ENCODE measurements around the gene C19orf81. TPM values are rescaled to one million over a fixed set of nuclear protein-coding genes. Genes with fewer than 3 reads are reported as not detected.

C19orf81 gene
- total RNA-seq, 1 experiment from 2014 or later: 5.0 TPM

- peak; percentile 96 for DNase-seq (ENCODE audit: low spot score)
Measured at GRCh38 chr19:50658441-50659317, 9.4 kb downstream of the C19orf81 start.

GRCh38 chr19:50659318-50660087 lies 10.3 kb downstream of the C19orf81 start:
- no peak for DNase-seq (ENCODE audit: low spot score)

GRCh38 chr19:50660088-50660366 lies 10.8 kb downstream of the C19orf81 start:
- DNase-seq (ENCODE audit: low spot score): no peak

GRCh38 chr19:50661023-50661422 lies 11.8 kb downstream of the C19orf81 start:
- no peak for DNase-seq (ENCODE audit: low spot score)

GRCh38 chr19:50661766-50662650 lies 12.8 kb downstream of the C19orf81 start:
- DNase-seq (ENCODE audit: low spot score): no peak

GRCh38 chr19:50662651-50663481 lies 13.6 kb downstream of the C19orf81 start:
- no peak for DNase-seq (ENCODE audit: low spot score)

- DNase-seq (ENCODE audit: low spot score): peak; percentile 53
Measured at GRCh38 chr19:50663482-50663790, 14.2 kb downstream of the C19orf81 start.

- no peak for DNase-seq (ENCODE audit: low spot score)
Measured at GRCh38 chr19:50664204-50664603, 15.0 kb downstream of the C19orf81 start.

- no peak for DNase-seq (ENCODE audit: low spot score)
Measured at GRCh38 chr19:50666346-50667176, 17.3 kb downstream of the C19orf81 start.

GRCh38 chr19:50667177-50667758 lies 18.0 kb downstream of the C19orf81 start:
- DNase-seq (ENCODE audit: low spot score): no peak

GRCh38 chr19:50667759-50668231 lies 18.6 kb downstream of the C19orf81 start:
- no peak for DNase-seq (ENCODE audit: low spot score)

- DNase-seq (ENCODE audit: low spot score): no peak
Measured at GRCh38 chr19:50668416-50668815, 19.2 kb downstream of the C19orf81 start.

- no peak for DNase-seq (ENCODE audit: low spot score)
Measured at GRCh38 chr19:50668879-50669278, 19.6 kb downstream of the C19orf81 start.

- DNase-seq (ENCODE audit: low spot score): no peak
Measured at GRCh38 chr19:50669302-50670101, 20.3 kb downstream of the C19orf81 start.

- DNase-seq (ENCODE audit: low spot score): no peak
Measured at GRCh38 chr19:50670102-50670380, 20.8 kb downstream of the C19orf81 start.

GRCh38 chr19:50673118-50673517 lies 23.9 kb downstream of the C19orf81 start:
- no peak for DNase-seq (ENCODE audit: low spot score)

GRCh38 chr19:50676625-50677197 lies 27.5 kb downstream of the C19orf81 start:
- no peak for DNase-seq (ENCODE audit: low spot score)

- no peak for DNase-seq (ENCODE audit: low spot score)
Measured at GRCh38 chr19:50677636-50678035, 28.4 kb downstream of the C19orf81 start.

- DNase-seq (ENCODE audit: low spot score): no peak
Measured at GRCh38 chr19:50678323-50678722, 29.1 kb downstream of the C19orf81 start.
